Ascending aorta (tissue), 2 donors: ENCODE data around the gene CAST. TPM values are rescaled to one million over a fixed set of nuclear protein-coding genes. Genes with fewer than 3 reads are reported as not detected.

Source experiments
- DNase-seq, 2 donors: peaks; one replicate each; pipeline ENCODE4 v3.0.0-alpha.2; 2019; ENCODE audit warnings: low spot score in 2 of 2
- H3K27ac ChIP-seq, 2 donors: fragments of 200-600 bp; sonication (generic); one replicate each; pipeline ENCODE4 v1.5.1; 2016 to 2017; ENCODE audit warnings: mild to moderate bottlenecking in 1 of 2
- H3K27me3 ChIP-seq: fragments of 200-600 bp; sonication (generic); one replicate; pipeline ENCODE4 v1.5.1; 2017
- H3K36me3 ChIP-seq, 2 donors: fragments of 200-600 bp; sonication (generic); one replicate each; pipeline ENCODE4 v1.5.1; 2016
- H3K4me1 ChIP-seq, 2 donors: fragments of 200-600 bp; sonication (generic); one replicate each; pipeline ENCODE4 v1.5.1; 2016 to 2017; ENCODE audit warnings: mild to moderate bottlenecking in 1 of 2
- H3K4me3 ChIP-seq, 2 donors: fragments of 200-600 bp; sonication (generic); one replicate each; pipeline ENCODE4 v1.5.1; 2016 to 2017; ENCODE audit warnings: mild to moderate bottlenecking in 1 of 2
- H3K9me3 ChIP-seq, 2 donors: fragments of 200-600 bp; sonication (generic); one replicate each; pipeline ENCODE4 v1.5.1; 2016
- CTCF ChIP-seq, 3 experiments: fragments of 200-600 bp in 2 of 3; fragments of 450-650 bp in 1 of 3; sonication (generic) in 2 of 3; IDR thresholded peaks; one replicate each; pipeline ENCODE4 v1.5.1; 2016 to 2019; ENCODE audit warnings: antibody characterized with exemption in 3 of 3, mild to moderate bottlenecking in 1 of 3, moderate library complexity in 1 of 3
- intact Hi-C: fragments of 100-400 bp; cut with DNase I; formaldehyde crosslinking; loops from one replicate; pipeline ENCODE4 v1.15.1; 2023
- total RNA-seq: library from RNA; depleted of rRNA; stranded (reverse); fragments of >200 nt; gene quantifications from one replicate; pipeline ENCODE4 v1.1.0, GENCODE V29; 2016

CAST gene
- total RNA-seq, 1 donor from 2014 or later, result 266 TPM

- no peak for DNase-seq
- intact Hi-C loops, result no loop called here
- no peak for TF ChIP-seq CTCF (IDR thresholded peaks at IDR 0.05)
- H3K4me1 ChIP-seq, result peaks cover 0 to 2% of the 10 kb centered on the region in 2 donors
- no peak overlapping the region for H3K4me3 ChIP-seq
- H3K36me3 ChIP-seq, result peaks cover 7 to 11% of the 10 kb centered on the region in 2 donors
- H3K27ac ChIP-seq, result no peak overlapping the region
- no peaks in the 10 kb centered on the region for H3K27me3 ChIP-seq
- H3K9me3 ChIP-seq, result no peaks in the 10 kb centered on the region
Observed at GRCh38 chr5:96692441-96692840, 30.3 kb downstream of the CAST start.

- H3K4me3 ChIP-seq, result no peak overlapping the region
- no peak for DNase-seq
- H3K27ac ChIP-seq, result peak overlapping the region; percentile 66 to 90
- H3K27me3 ChIP-seq, result no peaks in the 10 kb centered on the region
- TF ChIP-seq CTCF (IDR thresholded peaks at IDR 0.05), result no peak
- H3K4me1 ChIP-seq, result peaks cover 0 to 21% of the 10 kb centered on the region in 2 donors
- intact Hi-C loops, result no loop called here
- no peaks in the 10 kb centered on the region for H3K9me3 ChIP-seq
- H3K36me3 ChIP-seq, result peaks cover 8% of the 10 kb centered on the region in 2 donors
Observed at GRCh38 chr5:96699186-96699820, 37.1 kb downstream of the CAST start.

GRCh38 chr5:96702503-96703383, 40.6 kb downstream of the CAST start:
- TF ChIP-seq CTCF (IDR thresholded peaks at IDR 0.05), result no peak

GRCh38 chr5:96703384-96703920, 41.3 kb downstream of the CAST start:
- Histone ChIP-seq H3K9me3 (no peaks in the 10 kb centered on the region), H3K27ac (peak overlapping the region; percentile 90 to 94), H3K36me3 (no peaks in the 10 kb centered on the region), H3K27me3 (no peaks in the 10 kb centered on the region), H3K4me3 (peak overlapping the region; percentile 63 to 75), H3K4me1 (peaks cover 0 to 21% of the 10 kb centered on the region in 2 donors)
- no peak for DNase-seq
- TF ChIP-seq CTCF (IDR thresholded peaks at IDR 0.05), result no peak
- intact Hi-C loops, result loop anchor here (1.0 to 10.0 kb wide), 5 partner anchors 89 to 846 kb away; partner anchors contain the start of genes ELL2 and ERAP1

More at GRCh38 chr5:96702503-96703383, 40.6 kb downstream of the CAST start:
- Histone ChIP-seq H3K27ac (peak overlapping the region; percentile 90 to 94), H3K9me3 (no peaks in the 10 kb centered on the region), H3K4me1 (peaks cover 0 to 21% of the 10 kb centered on the region in 2 donors), H3K36me3 (no peaks in the 10 kb centered on the region), H3K27me3 (no peaks in the 10 kb centered on the region), H3K4me3 (peak overlapping the region; percentile 63 to 75)
- DNase-seq, result peak; percentile 90 to 99
- intact Hi-C loops, result loop anchor here (1.0 to 10.0 kb wide), 6 partner anchors 39 to 845 kb away; partner anchors contain the start of genes ELL2 and ERAP1

- H3K36me3 ChIP-seq, result no peaks in the 10 kb centered on the region
- intact Hi-C loops, result loop anchor here (1.0 to 10.0 kb wide), 5 partner anchors 89 to 847 kb away; partner anchors contain the start of genes ELL2 and ERAP1
- H3K4me3 ChIP-seq, result peak overlapping the region; percentile 63 to 75
- H3K4me1 ChIP-seq, result peaks cover 0 to 27% of the 10 kb centered on the region in 2 donors
- H3K27me3 ChIP-seq, result no peaks in the 10 kb centered on the region
- H3K27ac ChIP-seq, result peak overlapping the region; percentile 90 to 94
- H3K9me3 ChIP-seq, result no peaks in the 10 kb centered on the region
- DNase-seq, result no peak
- TF ChIP-seq CTCF (IDR thresholded peaks at IDR 0.05), result no peak
Observed at GRCh38 chr5:96703995-96704394, 41.8 kb downstream of the CAST start.
